Effector memory CD8-positive, alpha-beta T cell (primary cell): ENCODE data around the gene FOXK1.
"Not testable (repeated sequence)": the region's sequence is repeated elsewhere in the genome, so short reads cannot be mapped to it uniquely, and the experiment has no call there.

Experiments
- ATAC-seq: fragments of 150-1000 bp; cut with Tn5 transposase; replicated peaks from 2 replicates; pipeline ENCODE4 v1.10.0; 2021; ENCODE audit warnings: mild to moderate bottlenecking, moderate library complexity
- DNase-seq, 3 experiments: peaks; one replicate each; pipeline ENCODE4 v3.0.0; 2021
- H3K27ac Mint-ChIP-seq, 2 donors: one replicate each; pipeline ENCODE4 v1.8.0; 2022; ENCODE audit warnings: mild to moderate bottlenecking in 2 of 2, mixed read lengths in 2 of 2, moderate library complexity in 2 of 2
- H3K27me3 Mint-ChIP-seq, 2 donors: one replicate each; pipeline ENCODE4 v1.8.0; 2022; ENCODE audit warnings: mixed read lengths in 2 of 2
- H3K36me3 Mint-ChIP-seq: one replicate; pipeline ENCODE4 v1.8.0; 2022; ENCODE audit warnings: mild to moderate bottlenecking, moderate library complexity, mixed read lengths; ENCODE audit not compliant: insufficient read depth
- H3K4me1 Mint-ChIP-seq, 2 donors: one replicate each; pipeline ENCODE4 v1.8.0; 2022; ENCODE audit warnings: low read depth in 2 of 2, mixed read lengths in 2 of 2
- H3K4me3 Mint-ChIP-seq, 2 donors: one replicate each; pipeline ENCODE4 v1.8.0; 2022; ENCODE audit warnings: mild to moderate bottlenecking in 2 of 2, mixed read lengths in 2 of 2, moderate library complexity in 2 of 2
- H3K9me3 Mint-ChIP-seq, 2 donors: one replicate each; pipeline ENCODE4 v1.8.0; 2022; ENCODE audit warnings: mixed read lengths in 2 of 2

Gene FOXK1

GRCh38 chr7:4655311-4655710 lies 26.8 kb upstream of the FOXK1 start:
- no peak for ATAC-seq
- peaks cover 12 to 18% of the 10 kb centered on the region in 2 donors for H3K27me3 Mint-ChIP-seq
- no peak overlapping the region for H3K4me3 Mint-ChIP-seq
- peaks cover 8 to 11% of the 10 kb centered on the region in 2 donors for H3K9me3 Mint-ChIP-seq
- no peak overlapping the region for H3K27ac Mint-ChIP-seq
- no peaks in the 10 kb centered on the region for H3K4me1 Mint-ChIP-seq
- DNase-seq, result no peak
- peaks cover 3% of the 10 kb centered on the region for H3K36me3 Mint-ChIP-seq

- H3K9me3 Mint-ChIP-seq, result peaks cover 8 to 12% of the 10 kb centered on the region in 2 donors
- peaks cover 12 to 18% of the 10 kb centered on the region in 2 donors for H3K27me3 Mint-ChIP-seq
- DNase-seq (no peak), ATAC-seq (no peak)
- H3K4me3 Mint-ChIP-seq, result no peak overlapping the region
- no peaks in the 10 kb centered on the region for H3K4me1 Mint-ChIP-seq
- no peak overlapping the region for H3K27ac Mint-ChIP-seq
- peaks cover 3% of the 10 kb centered on the region for H3K36me3 Mint-ChIP-seq
Observed at GRCh38 chr7:4655896-4656295, 26.2 kb upstream of the FOXK1 start.

- H3K27me3 Mint-ChIP-seq, result peaks cover 12 to 13% of the 10 kb centered on the region in 2 donors
- H3K36me3 Mint-ChIP-seq, result peaks cover 3% of the 10 kb centered on the region
- no peaks in the 10 kb centered on the region for H3K4me1 Mint-ChIP-seq
- no peak overlapping the region for H3K27ac Mint-ChIP-seq
- peaks cover 8 to 12% of the 10 kb centered on the region in 2 donors for H3K9me3 Mint-ChIP-seq
- H3K4me3 Mint-ChIP-seq, result no peak overlapping the region
- ATAC-seq (no peak), DNase-seq (no peak)
Observed at GRCh38 chr7:4657640-4658417, 24.3 kb upstream of the FOXK1 start.

- H3K36me3 Mint-ChIP-seq, result peaks cover 3% of the 10 kb centered on the region
- no peak overlapping the region for H3K27ac Mint-ChIP-seq
- no peak overlapping the region for H3K4me3 Mint-ChIP-seq
- ATAC-seq (no peak), DNase-seq (no peak)
- H3K4me1 Mint-ChIP-seq, result no peaks in the 10 kb centered on the region
- H3K9me3 Mint-ChIP-seq, result peaks cover 8 to 12% of the 10 kb centered on the region in 2 donors
- peaks cover 13 to 20% of the 10 kb centered on the region in 2 donors for H3K27me3 Mint-ChIP-seq
Observed at GRCh38 chr7:4659551-4660286, 22.4 kb upstream of the FOXK1 start.

GRCh38 chr7:4661871-4662270 lies 20.2 kb upstream of the FOXK1 start:
- ATAC-seq (no peak), DNase-seq (no peak)
- Mint-ChIP-seq H3K27ac (no peak overlapping the region), H3K36me3 (peaks cover under 1% of the 10 kb centered on the region), H3K27me3 (peaks cover under 1 to 9% of the 10 kb centered on the region in 2 donors), H3K4me1 (no peaks in the 10 kb centered on the region), H3K4me3 (no peak overlapping the region), H3K9me3 (peaks cover 8% of the 10 kb centered on the region in 2 donors)

- ATAC-seq (no peak), DNase-seq (no peak)
- H3K4me3 Mint-ChIP-seq, result no peak overlapping the region
- no peaks in the 10 kb centered on the region for H3K36me3 Mint-ChIP-seq
- H3K9me3 Mint-ChIP-seq, result peaks cover 8% of the 10 kb centered on the region in 2 donors
- H3K27ac Mint-ChIP-seq, result no peak overlapping the region
- H3K27me3 Mint-ChIP-seq, result peaks cover 0 to 13% of the 10 kb centered on the region in 2 donors
- H3K4me1 Mint-ChIP-seq, result no peaks in the 10 kb centered on the region
Observed at GRCh38 chr7:4663239-4664018, 18.7 kb upstream of the FOXK1 start.

GRCh38 chr7:4665661-4666060 lies 16.4 kb upstream of the FOXK1 start:
- H3K27ac Mint-ChIP-seq, result no peak overlapping the region
- no peaks in the 10 kb centered on the region for H3K9me3 Mint-ChIP-seq
- H3K36me3 Mint-ChIP-seq, result no peaks in the 10 kb centered on the region
- no peaks in the 10 kb centered on the region for H3K4me1 Mint-ChIP-seq
- H3K27me3 Mint-ChIP-seq, result peaks cover 6 to 22% of the 10 kb centered on the region in 2 donors
- no peak overlapping the region for H3K4me3 Mint-ChIP-seq
- ATAC-seq, result no peak
- DNase-seq, result no peak

GRCh38 chr7:4667776-4668509 lies 14.2 kb upstream of the FOXK1 start:
- no peaks in the 10 kb centered on the region for H3K4me1 Mint-ChIP-seq
- H3K4me3 Mint-ChIP-seq, result no peak overlapping the region
- DNase-seq, result no peak
- H3K9me3 Mint-ChIP-seq, result no peaks in the 10 kb centered on the region
- ATAC-seq, result no peak
- H3K27ac Mint-ChIP-seq, result no peak overlapping the region
- H3K36me3 Mint-ChIP-seq, result no peaks in the 10 kb centered on the region
- peaks cover 14 to 35% of the 10 kb centered on the region in 2 donors for H3K27me3 Mint-ChIP-seq

- ATAC-seq, result no peak
- Mint-ChIP-seq H3K27ac (no peak overlapping the region), H3K36me3 (no peaks in the 10 kb centered on the region), H3K27me3 (peaks cover 14 to 35% of the 10 kb centered on the region in 2 donors), H3K4me1 (no peaks in the 10 kb centered on the region), H3K9me3 (no peaks in the 10 kb centered on the region), H3K4me3 (no peak overlapping the region)
- no peak for DNase-seq
Observed at GRCh38 chr7:4668510-4668847, 13.6 kb upstream of the FOXK1 start.

- no peaks in the 10 kb centered on the region for H3K4me1 Mint-ChIP-seq
- H3K4me3 Mint-ChIP-seq, result no peak overlapping the region
- ATAC-seq (no peak), DNase-seq (no peak)
- no peak overlapping the region for H3K27ac Mint-ChIP-seq
- H3K36me3 Mint-ChIP-seq, result no peaks in the 10 kb centered on the region
- peaks cover 14 to 28% of the 10 kb centered on the region in 2 donors for H3K27me3 Mint-ChIP-seq
- no peaks in the 10 kb centered on the region for H3K9me3 Mint-ChIP-seq
Observed at GRCh38 chr7:4670791-4671190, 11.3 kb upstream of the FOXK1 start.

- no peak overlapping the region for H3K27ac Mint-ChIP-seq
- DNase-seq (no peak), ATAC-seq (no peak)
- H3K27me3 Mint-ChIP-seq, result peaks cover 10 to 35% of the 10 kb centered on the region in 2 donors
- H3K36me3 Mint-ChIP-seq, result peaks cover 8% of the 10 kb centered on the region
- H3K4me1 Mint-ChIP-seq, result peaks cover 0 to 2% of the 10 kb centered on the region in 2 donors
- no peaks in the 10 kb centered on the region for H3K9me3 Mint-ChIP-seq
- H3K4me3 Mint-ChIP-seq, result no peak overlapping the region
Observed at GRCh38 chr7:4675771-4676367, 6.2 kb upstream of the FOXK1 start.

- DNase-seq, H3K4me3 Mint-ChIP-seq, ATAC-seq, H3K4me1 Mint-ChIP-seq, H3K27ac Mint-ChIP-seq, H3K9me3 Mint-ChIP-seq: not testable (repeated sequence)
- Mint-ChIP-seq H3K36me3 (peaks cover 15% of the 10 kb centered on the region), H3K27me3 (peaks cover 4 to 23% of the 10 kb centered on the region in 2 donors)
Observed at GRCh38 chr7:4677518-4677917, 4.6 kb upstream of the FOXK1 start.
